ENCODE measurements around the gene VPS50.
A peak's percentile ranks its signal among the peaks of the same experiment; 100 is the strongest.

The VPS50 gene

GRCh38 chr7:93402944-93403343 lies 170.8 kb downstream of the VPS50 start:
- no peak for DNase-seq

GRCh38 chr7:93407239-93407638 lies 175.1 kb downstream of the VPS50 start:
- peak in 1 of 51 donors; percentile 5 for DNase-seq

GRCh38 chr7:93409324-93409723 lies 177.2 kb downstream of the VPS50 start:
- DNase-seq = no peak

Data from hypothalamus (tissue), 51 donors.